Measurements from ENCODE around the gene LRCH3. TPM values are rescaled to one million over a fixed set of nuclear protein-coding genes. Genes with fewer than 3 reads are reported as not detected.

Gene LRCH3
- total RNA-seq, 1 experiment from 2014 or later, result 56.4 TPM

- H2AFZ ChIP-seq (ENCODE audit: low read length), result peak overlapping the region; percentile 91
- H3K36me3 Mint-ChIP-seq (ENCODE audit: insufficient read depth in 1 of 3, low read depth in 3 of 3), result no peaks in the 10 kb centered on the region; a peak in 1 of 7 replicates
- no peak overlapping the region for H3K27ac ChIP-seq (ENCODE audit: insufficient read length, low read depth, low read length)
- H3K79me2 ChIP-seq (ENCODE audit: insufficient read depth, low read length), result no peaks in the 10 kb centered on the region
- WGBS (ENCODE audit: extremely low coverage, insufficient read length, low lambda C conversion rate), result no CpG with 5 or more reads among the region's 4 CpGs
- H2BK20ac ChIP-seq (ENCODE audit: low read depth, low read length, poor library complexity, severe bottlenecking), result no peak overlapping the region
- no peak overlapping the region for H4K91ac ChIP-seq (ENCODE audit: insufficient read length, low read depth, low read length)
- no peak overlapping the region for H4K8ac ChIP-seq (replicated peaks; ENCODE audit: insufficient read length, low read depth, low read length)
- H4K5ac ChIP-seq (ENCODE audit: insufficient read length, low read depth, low read length), result no peak overlapping the region
- peaks cover 5% of the 10 kb centered on the region; the same call in 1 of the 2 replicates for H3K27me3 ChIP-seq (ENCODE audit: insufficient read depth, low read length)
- H3K79me1 ChIP-seq (ENCODE audit: insufficient read depth, low read depth, low read length, poor library complexity, severe bottlenecking), result no peaks in the 10 kb centered on the region
- no peak overlapping the region for H2BK120ac ChIP-seq (ENCODE audit: low read depth, low read length, poor library complexity, severe bottlenecking)
- H4K20me1 ChIP-seq (ENCODE audit: control insufficient read depth, insufficient read depth, insufficient read length), result no peaks in the 10 kb centered on the region
- H2BK5ac ChIP-seq (ENCODE audit: insufficient read length, low read length), result no peak overlapping the region
- no peak overlapping the region for H3T11ph ChIP-seq (ENCODE audit: low read length)
- H3K18ac ChIP-seq (ENCODE audit: insufficient read length, low read depth, low read length), result no peak overlapping the region
- no peak overlapping the region; a peak in 1 of 7 replicates for H3K27ac Mint-ChIP-seq
- H3K4me1 ChIP-seq (ENCODE audit: insufficient read depth, low read length), result no peaks in the 10 kb centered on the region; the same call in 1 of the 2 replicates
- no peak overlapping the region for H3K4ac ChIP-seq (ENCODE audit: low read depth, low read length)
- peaks cover 30% of the 10 kb centered on the region for H3K27me3 Mint-ChIP-seq (ENCODE audit: low read depth)
- H2BK15ac ChIP-seq (ENCODE audit: low read depth, low read length), result no peak overlapping the region
- DNase-seq, result no peak
- peaks cover 19 to 24% of the 10 kb centered on the region in 2 experiments for H3K4me1 Mint-ChIP-seq
- H3K9ac ChIP-seq (ENCODE audit: extremely low read depth, insufficient read length, low read length), result no peak overlapping the region
- no peak overlapping the region for H3K56ac ChIP-seq (ENCODE audit: insufficient read length, low read depth, low read length)
- peak overlapping the region; percentile 11 for H3K4me2 ChIP-seq (ENCODE audit: insufficient read depth, insufficient read length, low read length)
- H3K23ac ChIP-seq (ENCODE audit: insufficient read length, low read depth, low read length), result no peak overlapping the region
- H3K14ac ChIP-seq (ENCODE audit: insufficient read depth, low read length), result no peak overlapping the region
- no peak overlapping the region for H2AK5ac ChIP-seq (ENCODE audit: insufficient read length, low read length)
- H3K9me3 Mint-ChIP-seq, result peaks cover 0 to 8% of the 10 kb centered on the region in 2 experiments; a peak in 2 of 5 replicates
- TF ChIP-seq CTCF (conservative IDR thresholded peaks at IDR 0.05), result no peak
- no peaks in the 10 kb centered on the region for H3K9me3 ChIP-seq (ENCODE audit: control insufficient read depth, low read depth, low read length)
- H3K4me3 Mint-ChIP-seq, result no peak overlapping the region
- peak overlapping the region; percentile 87 for H2BK12ac ChIP-seq (ENCODE audit: insufficient read length, low read depth, low read length)
- H3K23me2 ChIP-seq (ENCODE audit: insufficient read length, low read depth, low read length, poor library complexity, severe bottlenecking), result peaks cover 18% of the 10 kb centered on the region
Measured at GRCh38 chr3:197746801-197747237, 44.2 kb upstream of the LRCH3 start.
